Hematopoietic multipotent progenitor cell treated with erythropoietin and hydrocortisone succinate and interleukin-3 and kit ligand, for 4 days (in vitro differentiated cells): ENCODE measurements around the gene BOLA2.
"Not testable (repeated sequence)": the region's sequence is repeated elsewhere in the genome, so short reads cannot be mapped to it uniquely, and the experiment has no call there.

Source experiments
- DNase-seq: peaks from one replicate; pipeline ENCODE4 v3.0.0-alpha.2; 2015

The BOLA2 gene

DNA sequence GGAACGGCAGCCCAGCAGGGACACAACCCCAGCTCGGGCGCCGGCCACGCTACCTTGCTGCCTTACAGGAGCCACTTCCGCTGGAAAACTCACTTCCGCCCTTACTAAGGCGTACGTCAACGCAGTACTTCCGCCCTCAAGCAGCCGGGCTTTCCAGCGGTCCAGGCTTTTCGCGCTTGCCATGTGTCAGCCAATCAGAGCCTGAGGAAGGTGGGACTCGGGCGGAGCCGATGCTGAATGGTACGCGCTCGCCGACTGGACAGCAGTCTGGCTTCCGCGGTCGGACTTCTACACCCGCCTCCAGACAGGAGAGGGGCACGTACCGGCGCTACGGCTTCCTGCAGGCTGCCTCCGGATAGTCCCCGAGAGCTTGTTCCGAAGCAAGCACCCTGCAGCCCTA, at the start of gene BOLA2, which contains the start of gene SLX1B:
TSS of gene BOLA2 (minus strand) at position 83 of the 400 bp plus-strand sequence. CDS start 98 bp downstream, outside the sequence.
TSS of gene SLX1B (plus strand) at position 265 of the 400 bp plus-strand sequence.
- DNase-seq = not testable (repeated sequence)

DNA sequence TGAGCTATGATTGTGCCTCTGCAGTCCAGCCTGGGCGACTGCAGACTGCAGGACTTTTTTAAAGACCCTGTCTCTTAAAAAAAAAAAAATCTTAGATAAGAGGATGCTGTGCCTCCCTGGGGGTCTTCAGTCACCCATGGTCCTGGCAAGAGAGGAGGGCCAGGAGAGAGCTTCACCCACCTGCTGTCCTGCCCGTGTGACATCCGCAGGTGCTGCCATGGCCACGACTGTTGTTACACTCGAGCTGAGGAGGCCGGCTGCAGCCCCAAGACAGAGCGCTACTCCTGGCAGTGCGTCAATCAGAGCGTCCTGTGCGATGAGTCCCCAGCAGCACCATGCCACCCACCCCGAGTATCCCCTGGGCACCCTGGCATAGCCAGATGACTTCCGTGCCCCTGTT, 28.1 kb upstream of the BOLA2 start:
- DNase-seq = not testable (repeated sequence)

DNA sequence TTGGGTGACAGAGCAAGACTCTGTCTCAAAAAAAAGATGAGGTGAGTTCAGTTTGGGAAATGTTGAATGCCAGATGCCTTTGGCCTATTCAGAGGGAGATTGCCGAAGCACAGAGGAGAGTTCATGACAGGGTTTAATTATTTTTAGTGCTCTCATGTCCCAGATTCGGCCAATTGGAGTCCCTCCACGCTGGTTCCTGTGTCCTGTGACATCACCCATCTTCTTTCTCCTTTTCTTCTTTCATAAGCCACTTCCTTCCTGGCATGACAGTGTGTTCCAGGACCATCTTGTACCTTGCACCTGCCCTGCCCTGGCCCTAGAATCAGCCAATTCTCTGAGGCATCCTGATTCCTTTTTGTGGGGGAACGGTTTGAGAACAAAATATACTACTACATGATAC, 17.9 kb upstream of the BOLA2 start:
- DNase-seq = not testable (repeated sequence)

DNA sequence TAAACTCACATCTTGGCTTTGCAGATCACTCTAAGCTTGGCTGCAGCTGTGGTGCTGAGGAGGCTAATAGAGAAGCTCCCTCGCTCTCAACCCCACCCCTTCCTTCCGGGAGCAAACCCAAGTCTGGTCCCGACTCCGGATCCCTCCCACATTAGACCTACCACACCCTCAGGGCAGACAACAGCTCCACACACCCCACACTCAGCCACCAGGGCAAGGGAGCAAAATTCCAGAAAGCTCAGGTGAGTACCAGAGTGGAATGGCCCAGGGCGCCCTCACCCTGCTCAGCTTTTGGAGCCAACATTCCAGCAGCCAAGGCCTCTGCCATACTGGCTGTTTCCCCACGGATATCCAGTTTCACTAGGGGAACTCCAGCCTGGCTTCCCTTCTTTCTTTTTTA, 15.5 kb upstream of the BOLA2 start:
- not testable (repeated sequence) for DNase-seq

DNA sequence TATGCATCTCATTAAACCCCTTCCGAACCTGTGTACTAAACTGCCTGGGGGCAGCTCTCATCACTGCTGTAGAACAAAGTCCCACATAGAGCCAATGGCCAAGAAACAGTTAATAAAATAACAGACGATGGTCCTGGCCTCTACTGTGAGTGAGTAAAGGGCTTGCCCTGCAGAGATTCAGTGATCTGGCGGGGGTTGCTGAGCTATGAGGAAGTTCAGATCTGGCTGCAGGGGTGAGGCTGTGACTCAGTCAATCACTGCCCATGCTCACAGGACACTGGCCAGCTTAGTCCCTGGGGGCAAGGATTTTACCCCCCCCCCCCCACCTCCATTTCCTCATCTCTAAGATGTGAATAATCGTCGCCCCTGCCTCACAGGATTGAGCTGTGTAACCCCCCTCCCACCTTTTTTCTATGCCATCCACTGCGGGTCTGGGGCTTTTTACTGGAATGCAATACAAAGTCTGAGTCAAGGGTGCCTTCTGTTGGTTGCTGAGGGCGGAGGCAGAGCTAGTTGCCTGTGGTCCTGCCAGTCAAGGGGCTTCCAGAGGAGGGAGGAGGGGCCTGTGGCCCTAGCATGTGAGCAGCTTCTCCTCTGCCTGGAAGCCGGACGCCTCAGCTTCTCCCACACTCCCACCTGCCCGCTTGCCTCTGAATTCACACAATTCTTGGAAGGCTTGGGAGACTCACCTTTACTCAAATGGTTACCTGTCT, 13.7 kb upstream of the BOLA2 start:
- not testable (repeated sequence) for DNase-seq

DNA sequence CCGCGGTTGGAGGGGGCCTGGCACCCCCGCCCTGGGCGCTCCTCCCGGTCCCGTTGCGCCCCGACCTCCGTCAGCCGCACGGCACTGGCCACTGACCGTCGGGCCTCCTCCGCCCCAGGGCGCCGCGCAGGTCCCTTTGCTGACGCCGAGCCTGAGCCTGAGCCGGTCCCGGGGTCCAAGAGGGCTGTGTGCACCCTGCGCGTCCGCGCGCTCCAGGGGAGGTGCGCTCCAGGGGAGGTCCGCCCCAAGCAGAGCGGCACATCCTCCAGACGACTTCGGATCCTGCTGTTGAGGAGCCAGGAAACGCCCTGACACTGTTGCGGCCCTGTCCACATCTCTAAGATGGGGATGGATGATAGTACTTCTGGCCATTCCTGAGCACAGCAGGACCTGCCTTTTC, 12.8 kb upstream of the BOLA2 start:
- not testable (repeated sequence) for DNase-seq

DNA sequence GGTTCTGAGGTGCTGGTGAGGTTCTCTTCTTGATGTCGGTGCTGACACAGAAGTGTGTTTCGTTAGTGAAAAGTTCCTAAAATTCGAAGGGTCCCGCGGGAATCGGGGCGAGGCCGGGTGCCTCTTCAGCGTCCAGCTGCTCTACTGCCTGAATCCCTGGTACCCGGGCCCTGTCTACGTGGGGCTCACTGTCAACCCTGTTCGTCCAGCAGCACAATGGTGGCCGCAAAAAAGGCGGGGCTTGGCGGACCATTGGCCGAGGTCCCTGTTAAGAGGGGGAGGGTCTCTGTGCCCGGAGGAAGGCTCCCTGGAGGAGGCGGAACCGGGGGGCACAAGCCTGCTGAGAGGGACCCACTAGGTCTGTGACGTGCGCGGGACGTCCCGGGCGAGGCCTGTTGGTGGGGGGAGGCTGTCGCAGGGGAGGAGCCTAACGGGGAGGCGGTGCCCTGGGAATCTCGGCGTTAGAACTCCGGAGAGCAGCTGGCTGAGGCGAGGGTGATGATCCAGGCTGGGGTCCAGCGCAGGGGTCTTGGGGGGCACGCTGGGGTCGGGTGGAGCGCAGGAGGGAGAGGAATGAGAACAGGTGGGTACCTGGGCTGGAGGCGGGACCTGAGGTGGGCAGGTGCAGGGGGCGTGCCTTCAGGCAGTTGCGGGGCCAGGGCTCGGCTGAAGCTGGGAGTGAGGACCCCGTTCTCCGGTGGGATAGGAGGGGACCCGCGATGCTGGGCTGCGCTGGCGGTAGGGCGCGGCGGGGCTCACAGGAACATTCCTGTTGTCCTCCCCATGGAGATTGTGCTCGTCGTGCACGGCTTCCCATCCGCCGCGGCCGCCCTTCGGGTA, 12.1 kb upstream of the BOLA2 start:
- DNase-seq = not testable (repeated sequence)

DNA sequence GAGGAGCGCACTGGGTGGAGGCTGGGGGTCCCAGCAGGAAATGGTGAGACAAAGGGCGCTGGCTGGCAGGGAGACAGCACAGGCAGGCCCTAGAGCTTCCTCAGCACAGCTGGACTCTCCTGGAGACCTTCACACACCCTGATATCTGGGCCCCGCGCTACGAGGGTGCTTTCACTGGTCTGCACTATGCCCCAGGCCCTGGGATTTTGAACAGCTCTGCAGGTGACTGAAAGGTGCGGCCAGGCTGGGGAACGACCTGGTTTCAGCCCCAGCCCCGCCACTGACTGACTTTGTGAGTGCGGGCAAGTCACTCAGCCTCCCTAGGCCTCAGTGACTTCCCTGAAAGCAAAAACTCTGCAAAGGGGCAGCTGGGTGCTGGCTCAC, 6.5 kb upstream of the BOLA2 start:
- DNase-seq = not testable (repeated sequence)

DNA sequence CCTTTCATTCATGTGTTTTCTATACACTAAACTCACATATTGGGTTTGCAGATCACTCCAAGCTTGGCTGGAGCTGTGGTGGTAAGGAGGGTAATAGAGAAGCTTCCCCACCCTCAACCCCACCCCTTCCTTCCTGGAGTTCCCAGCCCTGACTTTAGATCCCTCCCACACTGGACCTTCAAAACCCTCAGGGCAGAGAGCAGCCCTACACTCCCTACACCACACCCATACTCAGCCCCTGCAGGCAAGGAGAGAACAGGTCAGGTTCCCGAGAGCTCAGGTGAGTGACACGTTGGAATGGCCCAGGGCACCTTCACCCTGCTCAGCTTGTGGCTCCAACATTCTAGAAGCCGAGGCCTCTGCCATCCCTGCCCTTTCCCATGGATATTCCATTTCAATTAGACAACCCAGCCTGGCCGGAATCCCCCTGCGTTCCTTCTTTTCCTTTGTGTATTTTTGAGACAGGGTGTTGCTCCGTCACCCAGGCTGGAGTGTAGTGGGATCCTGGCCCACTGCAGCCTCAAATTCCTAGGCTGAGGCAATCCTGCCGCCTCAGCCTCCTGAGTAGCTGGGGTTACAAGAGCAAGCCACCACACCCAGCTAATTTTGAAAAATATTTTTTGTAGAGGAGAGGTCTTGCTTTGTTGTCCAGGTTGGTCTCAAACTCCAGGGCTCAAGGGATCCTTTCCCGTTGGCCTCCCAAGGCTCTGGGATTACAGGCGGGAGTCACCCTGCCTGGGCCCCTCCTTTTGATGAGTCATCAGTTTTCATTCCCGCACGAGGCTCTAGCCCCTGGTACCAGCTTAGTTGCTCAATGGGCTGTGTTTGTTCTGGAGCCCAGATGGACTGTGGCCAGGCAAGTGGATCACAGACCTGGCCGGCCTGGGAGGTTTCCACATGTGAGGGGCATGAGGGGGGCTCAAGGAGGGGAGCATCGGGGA, 5.8 kb upstream of the BOLA2 start, which contains the start of gene SULT1A4:
TSS of gene SULT1A4 (plus strand) at position 208 of the 941 bp plus-strand sequence. CDS start 1,473 bp downstream, outside the sequence.
- DNase-seq = not testable (repeated sequence)

DNA sequence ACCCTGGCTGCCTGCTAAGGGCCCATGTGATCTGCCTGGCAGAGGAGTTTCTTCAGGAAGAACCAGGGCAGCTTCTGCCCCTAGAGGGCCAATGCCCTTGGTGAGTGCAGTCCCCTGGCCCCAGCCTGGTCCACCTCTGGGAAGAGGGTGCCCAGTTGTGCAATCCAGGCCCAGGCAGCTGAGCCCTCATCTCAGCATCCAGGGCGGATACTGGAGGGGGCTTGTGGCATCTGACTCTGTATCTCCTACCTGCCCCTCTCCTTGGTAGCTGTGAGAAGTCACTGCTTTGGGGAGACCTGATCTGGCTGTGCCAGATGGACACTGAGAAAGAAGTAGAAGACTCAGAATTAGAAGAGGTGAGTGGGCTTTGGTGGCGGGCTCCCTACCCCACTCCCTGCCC, 3.5 kb upstream of the BOLA2 start:
- not testable (repeated sequence) for DNase-seq

DNA sequence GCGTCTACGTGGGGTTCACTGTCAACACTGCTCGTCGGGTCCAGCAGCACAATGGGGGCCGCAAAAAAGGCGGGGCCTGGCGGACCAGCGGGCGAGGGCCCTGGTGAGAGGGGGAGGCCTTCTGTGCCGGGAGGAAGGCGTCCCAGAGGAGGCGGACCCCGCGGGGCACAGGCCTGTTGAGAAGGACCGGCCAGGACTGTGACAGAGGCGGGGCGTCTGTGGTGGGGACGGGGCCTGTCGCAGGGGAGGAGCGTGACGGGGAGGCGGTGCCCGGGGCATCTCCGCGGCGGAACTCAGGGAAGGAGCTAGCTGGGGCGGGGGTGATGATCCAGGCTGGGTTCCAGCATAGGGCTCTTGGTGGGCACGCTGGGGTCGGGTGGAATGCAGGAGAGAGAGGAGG, 677 bp upstream of the BOLA2 start:
- not testable (repeated sequence) for DNase-seq

DNA sequence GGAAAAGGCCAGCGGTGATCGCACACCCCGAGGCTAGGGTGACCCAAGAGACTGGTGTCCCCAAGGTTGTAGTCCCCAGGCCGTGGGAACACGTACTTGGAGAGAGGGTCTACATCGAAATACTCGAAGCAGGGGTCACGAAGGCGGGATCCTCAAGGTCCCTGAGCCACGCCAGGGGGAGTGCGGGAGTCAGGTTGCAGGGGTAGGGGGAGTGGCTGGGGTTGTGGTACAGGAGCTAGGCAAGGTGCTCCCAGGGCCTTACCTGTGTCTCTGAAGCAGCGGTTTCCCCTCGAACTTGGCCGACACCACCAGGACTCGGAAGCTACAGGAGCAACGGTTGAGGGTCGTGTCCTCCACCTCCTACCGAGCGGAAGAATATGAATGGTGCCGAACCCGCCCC, 397 bp downstream of the BOLA2 start:
- DNase-seq = not testable (repeated sequence)

DNA sequence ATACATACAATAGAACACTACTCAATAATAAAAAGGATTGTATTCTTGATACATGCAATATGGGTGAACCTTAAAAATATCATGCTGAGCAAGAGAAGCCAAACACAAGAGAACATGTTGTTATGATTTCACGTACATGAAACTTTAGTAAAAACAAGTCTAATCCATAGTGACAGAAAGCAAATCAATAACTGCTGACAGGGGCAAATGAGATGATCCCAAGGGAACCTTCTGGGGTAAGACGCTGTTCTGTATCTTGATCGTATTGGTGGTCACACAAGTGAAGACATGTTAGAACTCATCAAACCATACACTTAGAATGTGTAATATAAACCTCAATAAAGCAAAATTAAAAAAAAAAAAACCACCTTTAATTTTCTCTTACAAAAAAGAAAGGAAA, 28.8 kb downstream of the BOLA2 start:
- not testable (repeated sequence) for DNase-seq

DNA sequence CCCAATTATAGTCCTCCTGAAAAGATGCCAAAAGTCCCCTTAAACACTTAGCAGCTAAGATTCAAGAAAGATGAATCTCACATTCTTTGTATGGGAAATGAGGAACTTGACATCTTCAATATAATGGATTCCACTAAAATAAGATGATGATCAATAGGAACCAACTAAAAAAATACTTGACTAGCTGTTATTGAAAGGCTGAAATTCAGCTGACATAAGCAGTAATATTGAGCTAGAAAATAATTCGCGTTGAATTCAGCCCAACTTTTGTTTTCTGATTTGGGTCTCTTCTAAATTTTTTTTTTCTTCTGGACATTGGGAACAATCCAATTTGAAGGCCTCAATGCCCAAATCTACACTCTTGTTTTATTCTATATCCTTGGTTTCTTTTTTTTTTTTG, 30.6 kb downstream of the BOLA2 start:
- DNase-seq = not testable (repeated sequence)

DNA sequence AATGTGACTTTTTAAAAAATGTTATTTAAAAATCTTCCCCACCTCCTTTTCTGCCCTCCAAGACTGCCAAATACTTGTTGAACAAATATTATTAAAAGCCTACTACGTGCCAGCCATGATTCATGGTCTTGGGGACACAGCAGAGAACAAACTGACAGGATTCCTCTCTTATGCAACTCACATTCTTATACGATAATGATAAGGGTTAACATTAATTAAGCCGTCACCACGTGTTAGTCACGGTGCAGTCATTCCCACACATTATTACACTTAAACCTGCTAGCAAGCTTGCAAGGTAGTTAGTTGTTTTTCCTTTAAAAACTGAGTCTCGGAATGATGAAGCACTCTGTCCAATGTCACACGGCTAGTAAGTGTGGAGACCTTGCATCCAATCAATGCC, 48.9 kb downstream of the BOLA2 start:
- DNase-seq = not testable (repeated sequence)
